GM20000 (cell line): ENCODE data around the gene ZFP37.

Experiments used
- DNase-seq: peaks from one replicate; pipeline ENCODE4 v3.0.0; 2012; ENCODE audit warnings: low spot score
- CTCF ChIP-seq: IDR thresholded peaks from 2 replicates; pipeline ENCODE4 v1.5.1; 2012; ENCODE audit warnings: mild to moderate bottlenecking, control low read depth; ENCODE audit errors: extremely low read depth, missing control alignments

Gene ZFP37

GRCh38 chr9:113042884-113043657 lies 13.5 kb downstream of the ZFP37 start:
- no peak for TF ChIP-seq CTCF
- DNase-seq, result no peak

GRCh38 chr9:113026200-113026599 lies 30.3 kb downstream of the ZFP37 start:
- TF ChIP-seq CTCF, result no peak
- DNase-seq, result no peak

- DNase-seq, result no peak
- TF ChIP-seq CTCF, result no peak
Observed at GRCh38 chr9:113018247-113018646, 38.3 kb downstream of the ZFP37 start.

GRCh38 chr9:113012492-113012891 lies 44.0 kb downstream of the ZFP37 start:
- DNase-seq, result no peak
- no peak for TF ChIP-seq CTCF

GRCh38 chr9:113011911-113012381 lies 44.6 kb downstream of the ZFP37 start, which contains the start of gene ZNF883:
ZNF883 (minus strand) TSS chr9:113012192.
- TF ChIP-seq CTCF, result no peak
- DNase-seq, result no peak

GRCh38 chr9:113005777-113006176 lies 50.7 kb downstream of the ZFP37 start:
- no peak for DNase-seq
- TF ChIP-seq CTCF, result no peak

GRCh38 chr9:112997236-112997941 lies 59.1 kb downstream of the ZFP37 start:
- TF ChIP-seq CTCF, result no peak
- no peak for DNase-seq
